HG03159 (cell line): ENCODE results near the gene UBXN1.

Experiments
- ATAC-seq: cut with Tn5 transposase; IDR thresholded peaks from one replicate; pipeline ENCODE4 v1.9.1; 2021; ENCODE audit warnings: mild to moderate bottlenecking, moderate library complexity; ENCODE audit not compliant: unreplicated experiment

UBXN1 gene

GRCh38 chr11:62678770-62679696 is at the start of gene UBXN1:
Gene UBXN1, minus strand, starts transcription at chr11:62679073. Its CDS starts 150 bp downstream, at chr11:62678923.
- ATAC-seq: peak; percentile 65

GRCh38 chr11:62728171-62728988 is 49.5 kb upstream of the UBXN1 start, which contains the start of gene TTC9C:
Gene TTC9C, plus strand, starts transcription at chr11:62728486. Its CDS starts 363 bp downstream, at chr11:62728849.
- ATAC-seq: peak; percentile 18

- ATAC-seq: peak; percentile 50
These were observed 48.9 kb upstream of the UBXN1 start for GRCh38 chr11:62727872-62728170.

- ATAC-seq: peak; percentile 62
These were observed 48.4 kb upstream of the UBXN1 start, which contains the start of gene HNRNPUL2 for GRCh38 chr11:62727165-62727871. Gene HNRNPUL2, minus strand, starts transcription at chr11:62727457. Its CDS starts 301 bp downstream, at chr11:62727156.

GRCh38 chr11:62726915-62727164 is 48.0 kb upstream of the UBXN1 start:
- ATAC-seq: no peak

GRCh38 chr11:62726156-62726914 is 47.5 kb upstream of the UBXN1 start:
- no peak for ATAC-seq

- ATAC-seq: no peak
These were observed 46.8 kb upstream of the UBXN1 start for GRCh38 chr11:62725646-62726045.

- no peak for ATAC-seq
These were observed 45.3 kb upstream of the UBXN1 start for GRCh38 chr11:62724171-62724570.

GRCh38 chr11:62721994-62722393 is 43.1 kb upstream of the UBXN1 start:
- ATAC-seq: no peak

- ATAC-seq: no peak
These were observed 40.6 kb upstream of the UBXN1 start for GRCh38 chr11:62719302-62719978.

- no peak for ATAC-seq
These were observed 37.9 kb upstream of the UBXN1 start for GRCh38 chr11:62716816-62717215.

- ATAC-seq: no peak
These were observed 37.3 kb upstream of the UBXN1 start for GRCh38 chr11:62716206-62716605.

- no peak for ATAC-seq
These were observed 36.6 kb upstream of the UBXN1 start for GRCh38 chr11:62715150-62716130.

GRCh38 chr11:62713343-62713742 is 34.5 kb upstream of the UBXN1 start:
- ATAC-seq: no peak

- no peak for ATAC-seq
These were observed 34.0 kb upstream of the UBXN1 start for GRCh38 chr11:62712861-62713260.

GRCh38 chr11:62712276-62712812 is 33.5 kb upstream of the UBXN1 start:
- no peak for ATAC-seq

- ATAC-seq: no peak
These were observed 31.1 kb upstream of the UBXN1 start for GRCh38 chr11:62710001-62710345.

- ATAC-seq: peak; percentile 65
These were observed 30.6 kb upstream of the UBXN1 start for GRCh38 chr11:62709247-62710000.
